Liver (tissue), 9 donors: ENCODE data around the gene SPATA13. TPM values are rescaled to one million over a fixed set of nuclear protein-coding genes. Genes with fewer than 3 reads are reported as not detected.

ENCODE experiments used
- DNase-seq: peaks from one replicate; pipeline ENCODE4 v3.0.0-alpha.2; 2017; ENCODE audit warnings: low spot score
- H3K27ac ChIP-seq, 2 donors: one replicate each; pipeline ENCODE4 v1.7.0; 2013; ENCODE audit warnings: inconsistent platforms in 2 of 2, low read length in 2 of 2, control low read depth in 1 of 2, low read depth in 1 of 2, mild to moderate bottlenecking in 1 of 2
- H3K27me3 ChIP-seq, 4 donors: one replicate each; pipeline versions ENCODE4 v1.6.1 to v1.7.0; 2013; ENCODE audit warnings: low read length in 3 of 4, inconsistent platforms in 1 of 4, mild to moderate bottlenecking in 1 of 4, moderate library complexity in 1 of 4; ENCODE audit not compliant: control insufficient read depth in 4 of 4, insufficient read depth in 4 of 4
- H3K36me3 ChIP-seq, 4 donors: one replicate each; pipeline versions ENCODE4 v1.6.1 to v1.7.0; 2013; ENCODE audit warnings: low read length in 3 of 4, mild to moderate bottlenecking in 3 of 4, low read depth in 1 of 4, moderate library complexity in 1 of 4; ENCODE audit not compliant: control insufficient read depth in 4 of 4, insufficient read depth in 3 of 4
- H3K4me1 ChIP-seq, 4 donors: one replicate each; pipeline versions ENCODE4 v1.6.1 to v1.7.0; 2013; ENCODE audit warnings: low read length in 3 of 4, mild to moderate bottlenecking in 3 of 4, moderate library complexity in 1 of 4; ENCODE audit not compliant: control insufficient read depth in 4 of 4, insufficient read depth in 4 of 4
- H3K4me3 ChIP-seq, 3 donors: one replicate each; pipeline versions ENCODE4 v1.6.1 to v1.7.0; 2013; ENCODE audit warnings: low read length in 3 of 3, control low read depth in 1 of 3, low read depth in 1 of 3, mild to moderate bottlenecking in 1 of 3
- H3K9ac ChIP-seq, 2 donors: one replicate each; pipeline ENCODE4 v1.7.0; 2013; ENCODE audit warnings: low read length in 2 of 2, mild to moderate bottlenecking in 2 of 2, moderate library complexity in 2 of 2, control low read depth in 1 of 2, low read depth in 1 of 2
- H3K9me3 ChIP-seq, 4 donors: one replicate each; pipeline versions ENCODE4 v1.6.1 to v1.7.0; 2013; ENCODE audit warnings: low read length in 3 of 4; ENCODE audit not compliant: control insufficient read depth in 4 of 4
- CTCF ChIP-seq: fragments of 150-350 bp; IDR thresholded peaks from 2 replicates; pipeline ENCODE4 v1.5.1; 2017; ENCODE audit warnings: improper control_type of control experiment, low read depth, low read length; ENCODE audit not compliant: missing input control
- FOXA2 ChIP-seq: IDR thresholded peaks from 2 replicates; pipeline ENCODE4 v1.6.1; 2016; ENCODE audit warnings: antibody characterized with exemption
- GABPA ChIP-seq, 2 donors: IDR thresholded peaks in 1 of 2; conservative IDR thresholded peaks in 1 of 2; 2 replicates each; pipeline ENCODE4 v1.6.1; 2016; ENCODE audit warnings: antibody characterized with exemption in 2 of 2, mild to moderate bottlenecking in 1 of 2, moderate library complexity in 1 of 2
- HNF4A ChIP-seq, 2 donors: conservative IDR thresholded peaks; 2 replicates each; pipeline ENCODE4 v1.6.1; 2016; ENCODE audit warnings: antibody characterized with exemption in 2 of 2, mild to moderate bottlenecking in 2 of 2
- HNF4G ChIP-seq: IDR thresholded peaks from 2 replicates; pipeline ENCODE4 v1.6.1; 2016; ENCODE audit warnings: antibody characterized with exemption
- JUND ChIP-seq, 2 donors: IDR thresholded peaks; 2 replicates each; pipeline ENCODE4 v1.6.1; 2016; ENCODE audit warnings: antibody characterized with exemption in 2 of 2
- RAD21 ChIP-seq, 2 donors: IDR thresholded peaks; 2 replicates each; pipeline ENCODE4 v1.6.1; 2016; ENCODE audit warnings: antibody characterized with exemption in 2 of 2, mild to moderate bottlenecking in 2 of 2
- RXRA ChIP-seq, 2 donors: IDR thresholded peaks; 2 replicates each; pipeline ENCODE4 v1.6.1; 2017 to 2018; ENCODE audit warnings: antibody characterized with exemption in 2 of 2, mild to moderate bottlenecking in 1 of 2
- SP1 ChIP-seq: IDR thresholded peaks from 2 replicates; pipeline ENCODE4 v1.6.1; 2018; ENCODE audit warnings: antibody characterized with exemption, mild to moderate bottlenecking
- TAF1 ChIP-seq: conservative IDR thresholded peaks from 2 replicates; pipeline ENCODE4 v1.6.1; 2016; ENCODE audit warnings: antibody characterized with exemption, mild to moderate bottlenecking
- YY1 ChIP-seq: IDR thresholded peaks from 2 replicates; pipeline ENCODE4 v1.6.1; 2016; ENCODE audit warnings: antibody characterized with exemption, mild to moderate bottlenecking
- ZBTB33 ChIP-seq: IDR thresholded peaks from 2 replicates; pipeline ENCODE4 v1.6.1; 2016; ENCODE audit warnings: antibody characterized with exemption
- WGBS: extraction: QIAGEN DNeasy Blood & Tissue Kit; methylation state at CpG from one replicate; pipeline ENCODE4 v1.1.7; 2013; 5-methylcytosine and 5-hydroxymethylcytosine counted together
- polyA plus RNA-seq, 2 donors: library from polyadenylated mRNA; stranded (reverse) in 1 of 2; unstranded in 1 of 2; fragments of 200-250 nt in 1 of 2; fragments of >200 nt in 1 of 2; fragmentation: Nextera tagmentation in 1 of 2; extraction: Ambion mirVana in 1 of 2; gene quantifications; one replicate each; pipeline versions ENCODE4 v1.2.1 to v1.2.3, GENCODE V29; 2013 to 2015
- total RNA-seq, 2 donors: library from RNA; depleted of rRNA; stranded (reverse); fragments of >200 nt; gene quantifications; one replicate each; pipeline ENCODE4 v1.2.3, GENCODE V29; 2014
- TF ChIP-seq, protein P1 (sequence below): IDR thresholded peaks from 2 replicates; pipeline ENCODE4 v1.6.1; 2016; ENCODE audit warnings: antibody characterized with exemption, mild to moderate bottlenecking
- TF ChIP-seq, protein P2 (sequence below): IDR thresholded peaks from 2 replicates; pipeline ENCODE4 v1.6.1; 2016; ENCODE audit warnings: antibody characterized with exemption
- TF ChIP-seq, protein P3 (sequence below): IDR thresholded peaks from 2 replicates; pipeline ENCODE4 v1.6.1; 2016; ENCODE audit warnings: antibody characterized with exemption
- donor health status: healthy.
- donor health status: healthy.
- donor health status: healthy.
- donor health status: healthy.
- donor health status: healthy.

SPATA13 gene
- total and polyA plus RNA-seq, 4 donors, result 10.0 to 57.6 (median 20.4) TPM

DNA sequence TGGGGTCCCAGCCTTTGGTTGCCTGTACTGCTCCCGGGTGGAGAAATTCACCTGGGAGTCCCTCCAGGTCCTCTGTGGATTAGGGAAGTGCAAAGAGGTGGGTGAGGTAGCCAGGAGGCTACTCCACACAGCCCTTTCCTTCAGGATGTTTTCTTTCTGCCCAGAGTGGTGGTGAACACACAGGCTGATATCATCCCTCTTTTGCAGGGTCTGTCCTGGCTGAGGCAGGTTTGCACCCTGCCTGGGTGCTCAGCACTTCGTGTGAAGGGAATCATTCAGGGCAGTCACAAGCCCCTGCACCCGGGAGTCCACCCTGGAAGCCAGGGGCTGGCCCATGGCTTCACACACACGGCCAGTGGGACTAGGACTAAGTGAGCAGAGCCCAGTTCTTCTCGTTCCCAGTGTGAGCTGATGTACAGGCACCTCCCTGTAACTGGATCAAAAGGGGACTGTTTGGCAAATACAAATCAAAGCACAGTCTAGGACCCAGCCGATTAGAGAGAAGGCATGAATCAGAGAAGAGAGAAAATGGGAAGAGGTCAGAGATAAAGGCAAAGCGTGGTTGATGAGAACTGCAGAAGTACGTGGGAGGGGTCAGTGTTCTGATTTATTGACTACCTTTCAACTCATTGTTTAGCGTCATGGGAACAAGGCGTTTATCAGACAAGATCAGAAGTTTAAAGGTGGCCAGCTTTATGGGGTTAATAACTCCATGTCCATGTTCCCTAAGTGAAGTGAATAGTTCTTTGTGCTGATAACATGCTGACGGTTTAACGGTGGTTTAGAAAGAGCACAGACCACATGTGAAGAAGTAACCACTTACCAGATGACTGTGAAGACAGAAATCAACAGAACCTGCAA, 30.4 kb upstream of the SPATA13 start:
- 58% methylated on average over 12 of the region's 12 CpGs for WGBS
- Histone ChIP-seq H3K9ac (no peak overlapping the region), H3K9me3 (peaks cover 0 to 7% (median 4%) of the 10 kb centered on the region in 4 donors), H3K4me1 (peaks cover 0 to 4% (median 0%) of the 10 kb centered on the region in 4 donors), H3K36me3 (no peaks in the 10 kb centered on the region), H3K4me3 (no peak overlapping the region), H3K27me3 (no peaks in the 10 kb centered on the region), H3K27ac (no peak overlapping the region)
- TF ChIP-seq, protein P1, sequence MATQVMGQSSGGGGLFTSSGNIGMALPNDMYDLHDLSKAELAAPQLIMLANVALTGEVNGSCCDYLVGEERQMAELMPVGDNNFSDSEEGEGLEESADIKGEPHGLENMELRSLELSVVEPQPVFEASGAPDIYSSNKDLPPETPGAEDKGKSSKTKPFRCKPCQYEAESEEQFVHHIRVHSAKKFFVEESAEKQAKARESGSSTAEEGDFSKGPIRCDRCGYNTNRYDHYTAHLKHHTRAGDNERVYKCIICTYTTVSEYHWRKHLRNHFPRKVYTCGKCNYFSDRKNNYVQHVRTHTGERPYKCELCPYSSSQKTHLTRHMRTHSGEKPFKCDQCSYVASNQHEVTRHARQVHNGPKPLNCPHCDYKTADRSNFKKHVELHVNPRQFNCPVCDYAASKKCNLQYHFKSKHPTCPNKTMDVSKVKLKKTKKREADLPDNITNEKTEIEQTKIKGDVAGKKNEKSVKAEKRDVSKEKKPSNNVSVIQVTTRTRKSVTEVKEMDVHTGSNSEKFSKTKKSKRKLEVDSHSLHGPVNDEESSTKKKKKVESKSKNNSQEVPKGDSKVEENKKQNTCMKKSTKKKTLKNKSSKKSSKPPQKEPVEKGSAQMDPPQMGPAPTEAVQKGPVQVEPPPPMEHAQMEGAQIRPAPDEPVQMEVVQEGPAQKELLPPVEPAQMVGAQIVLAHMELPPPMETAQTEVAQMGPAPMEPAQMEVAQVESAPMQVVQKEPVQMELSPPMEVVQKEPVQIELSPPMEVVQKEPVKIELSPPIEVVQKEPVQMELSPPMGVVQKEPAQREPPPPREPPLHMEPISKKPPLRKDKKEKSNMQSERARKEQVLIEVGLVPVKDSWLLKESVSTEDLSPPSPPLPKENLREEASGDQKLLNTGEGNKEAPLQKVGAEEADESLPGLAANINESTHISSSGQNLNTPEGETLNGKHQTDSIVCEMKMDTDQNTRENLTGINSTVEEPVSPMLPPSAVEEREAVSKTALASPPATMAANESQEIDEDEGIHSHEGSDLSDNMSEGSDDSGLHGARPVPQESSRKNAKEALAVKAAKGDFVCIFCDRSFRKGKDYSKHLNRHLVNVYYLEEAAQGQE, result no peak
- no peak for TF ChIP-seq TAF1
- TF ChIP-seq JUND (IDR thresholded peaks at IDR 0.05), result no peak
- TF ChIP-seq SP1, result no peak
- no peak for TF ChIP-seq FOXA2
- no peak for TF ChIP-seq YY1
- no peak for TF ChIP-seq RXRA (IDR thresholded peaks at IDR 0.05)
- TF ChIP-seq ZBTB33, result no peak
- no peak for TF ChIP-seq HNF4G
- no peak for TF ChIP-seq CTCF
- no peak for TF ChIP-seq RAD21 (IDR thresholded peaks at IDR 0.05)
- no peak for TF ChIP-seq HNF4A (conservative IDR thresholded peaks at IDR 0.05)
- TF ChIP-seq GABPA (IDR thresholded peaks at IDR 0.05 in 1 of 2, conservative IDR thresholded peaks at IDR 0.05 in 1 of 2), result no peak
- TF ChIP-seq, protein P2, sequence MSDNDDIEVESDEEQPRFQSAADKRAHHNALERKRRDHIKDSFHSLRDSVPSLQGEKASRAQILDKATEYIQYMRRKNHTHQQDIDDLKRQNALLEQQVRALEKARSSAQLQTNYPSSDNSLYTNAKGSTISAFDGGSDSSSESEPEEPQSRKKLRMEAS, result no peak
- TF ChIP-seq, protein P3, sequence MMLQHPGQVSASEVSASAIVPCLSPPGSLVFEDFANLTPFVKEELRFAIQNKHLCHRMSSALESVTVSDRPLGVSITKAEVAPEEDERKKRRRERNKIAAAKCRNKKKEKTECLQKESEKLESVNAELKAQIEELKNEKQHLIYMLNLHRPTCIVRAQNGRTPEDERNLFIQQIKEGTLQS, result no peak
- no peak for DNase-seq
